Fibroblast of pulmonary artery (primary cell): ENCODE measurements around the gene PPM1L.
"Not testable (repeated sequence)": the region's sequence is repeated elsewhere in the genome, so short reads cannot be mapped to it uniquely, and the experiment has no call there.

Source experiments
- DNase-seq: peaks from one replicate; pipeline ENCODE4 v3.0.0-alpha.2; 2010; ENCODE audit warnings: low read depth
- H3K4me3 ChIP-seq: replicated peaks from 2 replicates; pipeline ENCODE4 v1.5.1; 2011; ENCODE audit warnings: low read depth, mild to moderate bottlenecking, control low read depth, low read length, moderate library complexity
- CTCF ChIP-seq: IDR thresholded peaks from 2 replicates; pipeline ENCODE4 v1.5.1; 2011; ENCODE audit warnings: mild to moderate bottlenecking, control low read depth, low read length, inconsistent platforms; ENCODE audit errors: missing control alignments

PPM1L gene

DNA sequence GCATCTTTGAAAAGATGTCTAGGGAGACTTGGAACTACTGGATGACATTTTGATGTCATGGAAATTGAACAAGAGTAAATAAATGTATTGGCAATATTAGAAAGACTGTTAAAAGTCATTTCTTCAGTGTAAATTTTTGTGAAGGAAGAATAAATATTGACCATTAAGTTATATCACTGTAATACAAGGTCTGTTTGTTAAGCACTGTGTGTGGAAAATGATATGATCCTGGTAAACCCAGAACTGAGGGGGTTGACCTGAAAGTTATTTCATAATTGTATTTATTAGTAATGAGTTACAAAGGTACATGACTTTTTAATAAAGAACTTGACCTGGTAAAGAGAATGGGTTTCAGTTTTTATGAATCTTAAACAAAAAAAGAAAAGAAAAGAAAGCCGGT is 242.6 kb downstream of the PPM1L start:
- H3K4me3 ChIP-seq: no peak overlapping the region
- no peak for DNase-seq
- no peak for TF ChIP-seq CTCF

DNA sequence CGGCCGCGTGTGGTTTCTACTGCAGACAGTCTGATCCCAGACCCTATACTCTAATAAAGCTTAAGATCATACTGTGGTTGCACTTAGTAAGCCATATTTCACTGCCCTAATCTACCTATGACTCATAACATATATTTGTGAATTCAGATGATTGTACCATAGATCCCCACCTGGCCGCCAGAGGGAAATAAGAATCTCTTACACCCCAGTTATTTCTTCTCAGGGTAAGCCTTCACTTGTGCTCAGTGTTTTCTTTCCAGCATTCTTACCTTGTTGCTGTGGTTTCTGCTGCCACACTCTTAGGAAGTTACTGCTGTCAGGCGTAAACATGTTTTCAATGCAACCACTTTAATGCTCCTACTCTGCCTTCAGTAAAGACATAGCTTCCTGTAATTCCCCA is 243.2 kb downstream of the PPM1L start:
- TF ChIP-seq CTCF: no peak
- no peak overlapping the region for H3K4me3 ChIP-seq
- DNase-seq: no peak

DNA sequence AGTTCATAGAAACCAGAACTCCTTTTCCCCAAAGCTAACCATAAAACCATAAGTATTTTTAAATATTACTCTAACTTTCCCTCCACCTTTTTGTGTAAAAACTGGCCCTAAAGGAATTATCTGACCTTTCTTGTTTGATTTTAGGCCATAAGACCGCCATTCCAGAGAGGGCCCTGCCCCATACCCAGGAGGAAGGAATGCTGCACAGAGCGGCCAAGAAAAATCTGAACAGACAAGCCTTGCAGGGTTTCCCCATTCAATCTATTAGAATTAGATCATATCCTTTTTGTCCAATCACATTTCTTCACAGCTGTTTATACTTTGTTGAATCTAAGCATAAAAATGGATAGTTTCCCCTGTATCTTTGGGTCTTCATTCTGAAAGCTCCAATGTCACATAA is 252.1 kb downstream of the PPM1L start:
- DNase-seq: no peak
- H3K4me3 ChIP-seq: no peak overlapping the region
- TF ChIP-seq CTCF: no peak

DNA sequence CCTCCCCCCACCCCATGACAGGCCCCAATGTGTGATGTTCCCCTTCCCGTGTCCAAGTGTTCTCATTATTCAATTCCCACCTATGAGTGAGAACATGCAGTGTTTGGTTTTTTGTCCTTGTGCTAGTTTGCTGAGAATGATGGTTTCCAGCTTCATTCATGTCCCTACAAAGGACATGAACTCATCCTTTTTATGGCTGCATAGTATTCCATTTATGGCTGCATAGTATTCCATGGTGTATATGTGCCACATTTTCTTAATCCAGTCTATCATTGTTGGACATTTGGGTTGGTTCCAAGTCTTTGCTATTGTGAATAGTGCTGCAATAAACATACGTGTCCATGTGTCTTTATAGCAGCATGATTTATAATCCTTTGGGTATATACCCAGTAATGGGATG is 254.1 kb downstream of the PPM1L start:
- not testable (repeated sequence) for DNase-seq, H3K4me3 ChIP-seq

DNA sequence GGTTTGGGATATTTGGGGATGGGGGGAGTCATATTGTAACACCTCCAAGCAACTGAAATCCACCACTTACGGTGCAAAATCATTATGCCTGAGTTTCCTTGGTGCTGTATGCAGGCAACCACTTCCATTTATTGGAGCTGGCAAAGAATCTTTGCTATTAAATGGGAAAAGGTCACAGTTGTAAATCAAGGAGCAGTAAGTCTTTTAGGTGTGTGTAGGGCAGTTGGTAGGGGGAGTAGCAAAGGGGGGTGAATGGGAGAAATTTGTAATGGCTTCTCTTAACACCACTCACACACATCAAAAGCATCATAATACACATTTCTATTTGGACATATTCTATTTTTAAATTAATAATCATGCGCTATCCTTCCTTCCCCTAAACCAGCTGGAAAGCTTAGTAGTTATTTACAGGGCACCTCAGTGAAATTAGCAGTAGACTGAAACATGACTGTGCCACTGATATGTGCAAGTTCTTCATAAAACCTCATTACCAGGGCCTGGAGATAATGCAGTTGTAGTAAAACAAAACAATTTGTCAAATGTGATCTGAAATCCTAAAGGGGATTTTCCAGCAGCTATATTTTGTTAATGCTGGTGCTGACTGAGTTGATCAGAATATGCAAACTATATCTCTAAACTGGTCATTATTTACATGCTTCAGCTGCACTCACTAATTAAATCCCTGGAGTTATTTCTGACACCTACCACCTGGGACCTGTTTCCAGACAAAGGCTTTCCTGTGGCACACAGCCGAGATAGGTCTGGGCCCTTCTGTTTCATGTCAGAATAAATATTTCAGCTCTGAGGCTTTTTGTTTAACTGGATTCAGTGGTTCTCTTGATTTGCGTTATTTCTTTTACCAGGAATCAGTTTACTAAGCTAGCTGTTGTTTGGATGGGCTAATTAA is 259.1 kb downstream of the PPM1L start:
- no peak for TF ChIP-seq CTCF
- H3K4me3 ChIP-seq: no peak overlapping the region
- DNase-seq: no peak

GRCh38 chr3:161016417-161017313 is 260.6 kb downstream of the PPM1L start:
- no peak overlapping the region for H3K4me3 ChIP-seq
- DNase-seq: no peak
- no peak for TF ChIP-seq CTCF

GRCh38 chr3:161017971-161018370 is 261.9 kb downstream of the PPM1L start:
- H3K4me3 ChIP-seq: no peak overlapping the region
- no peak for DNase-seq
- no peak for TF ChIP-seq CTCF
